Ureter (tissue), 1 donor: ENCODE results near the gene CAMK2A. TPM values are rescaled to one million over a fixed set of nuclear protein-coding genes. Genes with fewer than 3 reads are reported as not detected.

Source experiments
- DNase-seq: peaks from one replicate; pipeline ENCODE4 v3.0.0-alpha.2; 2020; ENCODE audit warnings: low spot score
- total RNA-seq: library from RNA; stranded (reverse); gene quantifications from one replicate; pipeline ENCODE4 v1.2.4, GENCODE V29; 2023
- donor health status: DM: yes; HTN: yes; CAD: no.

CAMK2A gene
- total RNA-seq, 1 donor from 2014 or later = 1.4 TPM

- DNase-seq = no peak
Observed at GRCh38 chr5:150188146-150188842, 101.3 kb downstream of the CAMK2A start.

DNA sequence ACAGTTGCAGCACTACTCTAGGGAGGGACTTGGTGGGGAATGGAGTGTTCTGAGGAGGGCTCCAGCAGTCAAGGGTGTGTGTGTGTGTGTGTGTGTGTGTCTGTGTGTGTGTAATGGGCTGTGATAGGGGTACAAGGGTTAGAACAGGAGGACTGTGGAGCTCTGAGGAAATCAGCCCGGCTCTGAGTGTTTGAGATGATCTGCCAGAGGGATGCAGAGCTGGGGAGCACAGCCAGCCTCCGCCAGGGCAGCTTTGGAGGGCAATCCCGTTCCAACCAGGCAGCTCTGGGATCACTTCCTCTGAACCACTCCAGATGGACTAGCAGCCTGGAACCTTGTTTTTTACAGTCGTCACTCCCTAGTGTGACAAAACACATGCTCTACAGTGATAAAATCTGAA is 102.7 kb downstream of the CAMK2A start:
- DNase-seq = no peak

DNA sequence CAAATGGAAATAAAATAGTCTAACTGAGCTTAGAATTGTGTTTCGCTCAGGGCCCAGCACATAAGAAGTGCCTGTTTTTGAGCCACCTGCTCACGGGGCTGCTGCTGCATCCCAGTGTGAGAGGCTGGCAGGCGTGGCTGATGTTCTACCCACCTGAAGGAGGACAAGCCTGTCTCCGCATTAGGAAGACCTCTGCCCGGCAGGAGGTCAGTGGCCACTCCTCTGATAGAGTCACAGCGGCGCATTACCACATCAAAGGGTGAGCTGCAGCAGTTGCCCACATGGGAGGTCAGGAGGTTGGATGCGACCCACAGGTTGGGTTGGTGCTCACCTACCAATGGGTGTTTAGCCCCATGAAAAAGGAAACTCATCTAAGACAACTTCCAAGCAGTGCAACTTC is 103.4 kb downstream of the CAMK2A start:
- DNase-seq = no peak

DNA sequence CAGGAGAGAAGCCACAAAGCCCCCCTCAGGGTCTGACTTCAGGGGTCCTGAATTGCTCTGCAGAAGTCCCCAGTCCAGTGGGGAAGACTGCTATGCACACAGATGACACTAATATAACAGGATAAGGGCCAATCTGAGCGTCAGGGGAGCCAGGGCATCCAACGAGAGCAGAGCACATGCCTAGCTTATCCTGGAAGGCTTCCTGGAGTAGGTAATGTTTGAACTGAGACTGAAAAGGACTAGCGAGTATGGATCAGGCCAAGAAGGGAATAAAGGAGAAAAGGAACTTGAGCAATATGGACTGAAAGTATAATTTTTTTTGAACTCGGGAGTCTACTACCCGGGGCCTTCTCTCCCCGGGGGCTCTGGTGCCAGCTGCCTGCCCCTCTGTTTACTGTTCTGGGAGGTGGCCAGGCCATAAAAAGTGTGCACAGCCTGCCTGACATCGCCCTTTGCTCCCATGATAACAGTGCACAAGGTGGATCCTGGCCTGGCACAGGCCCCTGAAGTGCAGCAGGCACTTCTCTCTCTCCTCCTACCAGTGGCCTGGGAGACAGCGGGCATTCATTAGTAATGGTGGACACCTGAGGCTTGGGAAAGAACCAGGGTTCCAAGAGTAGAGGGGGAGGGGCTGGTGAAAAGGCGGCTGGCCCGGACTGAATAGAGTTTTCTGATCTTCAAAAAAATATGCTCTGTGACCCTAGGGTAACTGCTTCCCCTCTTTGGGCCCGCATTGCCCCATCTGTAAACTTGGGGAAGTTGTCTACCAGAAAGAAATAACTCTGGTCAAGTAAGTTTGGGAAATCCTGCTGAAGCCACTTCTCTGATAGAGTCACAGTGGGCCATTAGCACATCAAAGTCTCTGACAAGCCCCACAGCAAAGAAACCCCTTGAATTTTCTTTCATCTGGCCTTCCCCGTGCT is 104.3 kb downstream of the CAMK2A start:
- DNase-seq = no peak

- no peak for DNase-seq
Observed at GRCh38 chr5:150184006-150184405, 105.6 kb downstream of the CAMK2A start.

- no peak for DNase-seq
Observed at GRCh38 chr5:150183436-150183835, 106.1 kb downstream of the CAMK2A start.

DNA sequence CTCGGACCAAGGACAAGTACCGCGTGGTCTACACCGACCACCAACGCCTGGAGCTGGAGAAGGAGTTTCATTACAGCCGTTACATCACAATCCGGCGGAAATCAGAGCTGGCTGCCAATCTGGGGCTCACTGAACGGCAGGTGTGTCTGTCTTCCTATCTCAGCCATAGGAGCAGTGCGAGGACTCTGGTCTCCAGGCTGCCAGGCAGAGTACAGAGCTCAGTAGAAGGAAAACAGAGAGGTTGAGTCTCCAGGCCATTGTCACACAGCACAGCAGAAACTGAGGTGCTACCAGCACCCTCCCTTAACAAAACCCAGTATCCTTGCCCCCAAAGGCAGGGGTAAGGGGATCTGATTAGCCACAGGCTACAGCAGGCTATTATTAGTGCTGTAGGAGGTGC is 106.8 kb downstream of the CAMK2A start:
- DNase-seq = no peak

- no peak for DNase-seq
Observed at GRCh38 chr5:150181766-150182545, 107.6 kb downstream of the CAMK2A start.

DNA sequence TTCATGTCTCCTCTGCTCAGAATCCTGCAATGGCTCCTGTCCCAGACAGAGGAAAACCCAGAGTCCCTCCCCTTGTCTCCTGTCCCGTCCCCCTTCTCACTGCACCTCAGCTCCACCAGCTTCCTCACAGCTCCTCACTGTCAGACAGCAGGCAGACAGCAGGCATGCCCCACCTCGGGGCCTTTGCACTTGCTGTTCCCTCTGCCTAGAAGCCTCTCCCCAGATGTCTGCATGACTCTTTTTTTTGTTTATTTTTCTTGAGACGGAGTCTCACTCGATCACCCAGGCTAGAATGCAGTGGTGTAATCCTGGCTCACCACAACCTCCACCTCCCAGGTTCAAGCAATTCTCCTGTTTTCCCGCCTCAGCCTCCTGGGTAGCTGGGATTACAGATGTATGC is 108.5 kb downstream of the CAMK2A start:
- no peak for DNase-seq

GRCh38 chr5:150180241-150181026 is 109.1 kb downstream of the CAMK2A start:
- DNase-seq = peak; percentile 86

DNA sequence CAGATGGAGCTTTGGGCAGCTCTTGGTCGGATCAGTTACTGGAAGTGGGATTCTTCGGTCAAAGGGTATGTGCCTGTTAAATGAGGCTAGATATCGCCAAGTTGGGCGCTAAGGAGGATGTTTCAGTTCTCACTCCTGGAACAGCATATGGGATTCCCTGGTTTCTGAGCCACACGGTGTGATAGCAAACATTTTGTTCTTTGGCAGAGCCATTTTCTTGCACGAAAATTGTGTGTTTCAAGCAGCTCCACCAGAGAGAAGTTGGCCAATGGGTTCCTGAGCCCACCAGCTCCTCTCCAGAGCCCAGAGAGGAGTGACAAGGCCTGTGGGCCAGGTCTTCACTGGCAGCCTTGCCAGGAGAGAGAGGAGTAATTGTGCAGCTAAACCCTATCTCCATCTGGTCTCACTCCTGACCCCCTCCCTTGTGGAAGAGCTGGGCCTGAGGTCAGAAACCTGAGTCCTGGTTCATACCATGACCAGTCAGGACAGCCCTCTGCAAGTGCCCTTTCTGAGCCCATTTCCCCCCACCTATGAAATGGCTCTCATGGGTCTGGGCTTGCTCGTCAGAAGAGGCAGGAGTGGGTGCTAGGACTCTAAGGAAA is 110.5 kb downstream of the CAMK2A start:
- DNase-seq = no peak

- no peak for DNase-seq
Observed at GRCh38 chr5:150178262-150178661, 111.3 kb downstream of the CAMK2A start.

DNA sequence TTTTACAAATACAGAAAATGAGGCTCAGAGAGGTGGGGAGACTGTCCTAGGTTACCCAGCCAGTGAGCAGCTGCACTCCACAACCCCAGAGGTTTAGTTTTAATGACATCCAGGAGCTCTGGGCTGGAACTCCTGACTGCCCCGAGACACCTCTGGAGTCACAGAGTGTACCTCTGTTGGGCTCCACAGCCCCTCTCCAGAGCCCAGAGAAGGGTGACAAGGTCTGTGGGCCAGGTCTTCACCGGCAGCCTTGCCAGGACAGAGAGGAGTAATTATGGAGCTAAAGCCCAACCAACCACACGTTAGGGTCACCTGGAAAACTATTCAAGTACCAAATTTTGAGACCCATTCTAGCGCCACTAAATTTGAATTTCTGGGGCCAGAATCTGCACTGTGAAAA is 111.9 kb downstream of the CAMK2A start:
- DNase-seq = no peak

DNA sequence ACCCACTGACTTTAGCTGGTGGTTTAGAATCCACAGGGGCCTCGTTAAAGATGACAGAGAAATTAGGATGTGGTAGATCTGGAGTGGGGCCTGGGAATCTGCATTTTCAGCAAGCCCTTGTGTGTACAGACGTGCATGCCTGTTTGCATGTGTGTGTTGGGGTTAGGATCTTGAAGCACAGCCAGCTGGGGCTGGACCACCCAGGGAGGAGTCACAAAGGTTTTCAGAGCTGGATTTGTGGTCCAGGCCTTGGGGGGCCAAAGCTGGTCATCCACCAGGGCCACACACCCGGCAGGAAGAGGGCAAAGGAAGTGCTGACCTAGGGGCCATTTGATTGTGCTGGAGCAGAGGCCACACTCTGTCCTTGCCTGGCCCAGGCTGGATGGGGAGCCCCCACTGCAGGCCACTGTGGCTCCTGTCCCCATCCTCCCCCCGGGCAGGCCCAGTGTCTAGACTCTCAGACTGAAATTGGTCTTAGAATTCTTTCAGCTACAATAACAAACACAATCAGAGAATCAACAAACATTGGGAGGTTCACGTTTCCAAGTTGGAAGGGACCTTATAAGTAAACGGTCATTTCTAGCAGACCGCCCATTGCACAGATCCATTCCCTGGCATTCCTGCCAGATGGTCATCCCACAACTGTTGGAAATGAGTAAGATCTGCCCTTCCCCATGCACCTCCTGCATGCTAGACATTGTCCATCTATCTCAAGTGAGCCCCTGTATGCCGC is 112.7 kb downstream of the CAMK2A start:
- no peak for DNase-seq

- no peak for DNase-seq
Observed at GRCh38 chr5:150175536-150175935, 114.0 kb downstream of the CAMK2A start.

DNA sequence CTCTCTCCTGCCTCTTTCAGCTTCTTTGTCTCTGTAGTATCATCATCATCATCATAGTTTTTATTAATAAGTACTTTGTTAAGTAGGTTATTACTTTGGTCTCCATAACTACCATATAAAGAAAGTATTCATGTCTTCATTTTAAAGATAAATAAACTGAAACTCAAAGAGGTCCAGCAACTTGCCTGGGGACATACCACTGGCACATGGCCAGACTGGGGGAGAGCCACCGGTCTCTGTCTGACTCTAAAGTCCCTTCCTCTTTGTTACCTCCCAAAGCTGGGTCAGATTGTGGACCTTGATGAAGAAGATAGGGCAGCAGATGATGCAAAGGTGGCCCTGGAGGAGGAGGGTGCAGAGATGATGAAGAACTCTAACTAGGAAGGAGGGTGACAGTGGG is 114.5 kb downstream of the CAMK2A start:
- no peak for DNase-seq

- DNase-seq = no peak
Observed at GRCh38 chr5:150174285-150174684, 115.3 kb downstream of the CAMK2A start.

- DNase-seq = no peak
Observed at GRCh38 chr5:150173161-150173560, 116.4 kb downstream of the CAMK2A start.

DNA sequence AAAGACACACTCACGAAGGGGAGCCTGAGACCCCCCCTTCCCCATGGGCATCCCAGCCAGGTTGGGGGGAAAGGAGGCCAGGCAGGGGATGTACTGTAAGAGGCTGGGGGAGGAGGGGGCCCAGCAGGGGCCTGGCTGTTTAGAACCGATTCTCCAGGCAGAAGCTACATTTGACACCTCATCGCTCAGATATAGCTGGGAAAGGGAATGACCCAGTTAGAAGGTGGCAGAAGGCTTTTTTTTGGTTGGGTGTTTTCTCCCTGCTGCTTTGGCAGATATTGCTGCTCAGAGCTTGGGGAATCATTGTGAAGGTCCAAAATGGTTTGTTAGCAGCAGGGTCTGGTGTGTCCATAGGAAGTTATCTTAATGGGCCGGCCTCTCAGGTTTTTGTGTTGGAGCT is 117.0 kb downstream of the CAMK2A start:
- DNase-seq = no peak

DNA sequence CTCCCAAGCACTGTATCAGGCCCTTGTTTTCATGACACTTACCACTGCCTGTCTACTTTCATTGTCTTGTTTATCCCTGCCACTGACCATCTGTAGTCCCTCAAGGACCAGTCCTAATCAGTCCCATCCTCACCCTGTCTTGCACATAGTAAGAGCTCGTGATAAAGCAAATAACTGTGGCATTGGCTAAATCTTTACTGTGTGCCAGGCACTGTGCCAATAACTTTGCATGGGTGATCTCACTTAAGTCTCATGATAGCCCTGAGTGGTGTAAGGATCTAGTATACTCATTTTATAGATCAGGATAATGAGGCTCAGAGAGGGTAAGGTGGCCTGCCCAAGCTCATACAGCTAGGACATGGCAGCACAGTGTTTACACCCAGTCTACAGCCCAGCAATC is 117.4 kb downstream of the CAMK2A start:
- no peak for DNase-seq
